Muscle layer of duodenum (tissue), 2 donors: ENCODE results near the gene GLIS1.

ENCODE experiments used
- H3K27ac ChIP-seq: one replicate; pipeline ENCODE4 v1.7.0; 2013; ENCODE audit warnings: mild to moderate bottlenecking, low read length
- H3K27me3 ChIP-seq: one replicate; pipeline ENCODE4 v1.7.0; 2013; ENCODE audit warnings: low read depth, mild to moderate bottlenecking, control low read depth, low read length
- H3K36me3 ChIP-seq, 2 donors: one replicate each; pipeline ENCODE4 v1.7.0; 2013; ENCODE audit warnings: low read length in 2 of 2, control low read depth in 1 of 2, mild to moderate bottlenecking in 1 of 2; ENCODE audit not compliant: insufficient read depth in 2 of 2, control insufficient read depth in 1 of 2
- H3K4me1 ChIP-seq, 2 donors: one replicate each; pipeline ENCODE4 v1.7.0; 2013; ENCODE audit warnings: low read length in 2 of 2, mild to moderate bottlenecking in 2 of 2, control low read depth in 1 of 2, moderate library complexity in 1 of 2; ENCODE audit not compliant: insufficient read depth in 2 of 2, control insufficient read depth in 1 of 2
- H3K4me3 ChIP-seq, 2 donors: one replicate each; pipeline ENCODE4 v1.7.0; 2013; ENCODE audit warnings: low read length in 2 of 2, low read depth in 1 of 2, mild to moderate bottlenecking in 1 of 2
- H3K9me3 ChIP-seq, 2 donors: one replicate each; pipeline ENCODE4 v1.7.0; 2013; ENCODE audit warnings: low read length in 2 of 2, control low read depth in 1 of 2, mild to moderate bottlenecking in 1 of 2; ENCODE audit not compliant: control insufficient read depth in 1 of 2
- donor health status: healthy.

Gene GLIS1

GRCh38 chr1:53657891-53658396, 81.0 kb downstream of the GLIS1 start:
- Histone ChIP-seq H3K4me1 (no peaks in the 10 kb centered on the region), H3K9me3 (no peaks in the 10 kb centered on the region), H3K27ac (no peak overlapping the region), H3K36me3 (no peaks in the 10 kb centered on the region), H3K4me3 (no peak overlapping the region), H3K27me3 (no peaks in the 10 kb centered on the region)

GRCh38 chr1:53657531-53657805, 81.5 kb downstream of the GLIS1 start:
- no peak overlapping the region for H3K27ac ChIP-seq
- H3K36me3 ChIP-seq = no peaks in the 10 kb centered on the region
- no peak overlapping the region for H3K4me3 ChIP-seq
- no peaks in the 10 kb centered on the region for H3K9me3 ChIP-seq
- H3K27me3 ChIP-seq = no peaks in the 10 kb centered on the region
- no peaks in the 10 kb centered on the region for H3K4me1 ChIP-seq

- no peaks in the 10 kb centered on the region for H3K27me3 ChIP-seq
- no peaks in the 10 kb centered on the region for H3K36me3 ChIP-seq
- no peak overlapping the region for H3K27ac ChIP-seq
- H3K4me3 ChIP-seq = no peak overlapping the region
- no peaks in the 10 kb centered on the region for H3K4me1 ChIP-seq
- no peaks in the 10 kb centered on the region for H3K9me3 ChIP-seq
These were observed 82.0 kb downstream of the GLIS1 start for GRCh38 chr1:53656747-53657530.

GRCh38 chr1:53655931-53656746, 82.8 kb downstream of the GLIS1 start:
- Histone ChIP-seq H3K36me3 (no peaks in the 10 kb centered on the region), H3K27me3 (no peaks in the 10 kb centered on the region), H3K9me3 (no peaks in the 10 kb centered on the region), H3K27ac (no peak overlapping the region), H3K4me1 (no peaks in the 10 kb centered on the region), H3K4me3 (no peak overlapping the region)

GRCh38 chr1:53654216-53655210, 84.5 kb downstream of the GLIS1 start:
- H3K4me1 ChIP-seq = no peaks in the 10 kb centered on the region
- no peaks in the 10 kb centered on the region for H3K9me3 ChIP-seq
- H3K36me3 ChIP-seq = no peaks in the 10 kb centered on the region
- H3K27me3 ChIP-seq = no peaks in the 10 kb centered on the region
- no peak overlapping the region for H3K4me3 ChIP-seq
- H3K27ac ChIP-seq = no peak overlapping the region

GRCh38 chr1:53653631-53654030, 85.3 kb downstream of the GLIS1 start:
- Histone ChIP-seq H3K9me3 (no peaks in the 10 kb centered on the region), H3K27me3 (no peaks in the 10 kb centered on the region), H3K27ac (no peak overlapping the region), H3K4me3 (no peak overlapping the region), H3K36me3 (no peaks in the 10 kb centered on the region), H3K4me1 (no peaks in the 10 kb centered on the region)

GRCh38 chr1:53653200-53653575, 85.8 kb downstream of the GLIS1 start:
- Histone ChIP-seq H3K4me1 (no peaks in the 10 kb centered on the region), H3K27me3 (no peaks in the 10 kb centered on the region), H3K27ac (no peak overlapping the region), H3K4me3 (no peak overlapping the region), H3K9me3 (no peaks in the 10 kb centered on the region), H3K36me3 (no peaks in the 10 kb centered on the region)

- H3K27me3 ChIP-seq = no peaks in the 10 kb centered on the region
- H3K36me3 ChIP-seq = no peaks in the 10 kb centered on the region
- H3K27ac ChIP-seq = no peak overlapping the region
- H3K9me3 ChIP-seq = no peaks in the 10 kb centered on the region
- H3K4me1 ChIP-seq = no peaks in the 10 kb centered on the region
- H3K4me3 ChIP-seq = no peak overlapping the region
These were observed 86.3 kb downstream of the GLIS1 start for GRCh38 chr1:53652441-53653199.

- Histone ChIP-seq H3K27ac (no peak overlapping the region), H3K4me1 (no peaks in the 10 kb centered on the region), H3K4me3 (no peak overlapping the region), H3K27me3 (no peaks in the 10 kb centered on the region), H3K36me3 (no peaks in the 10 kb centered on the region), H3K9me3 (no peaks in the 10 kb centered on the region)
These were observed 87.6 kb downstream of the GLIS1 start for GRCh38 chr1:53651356-53651755.

- Histone ChIP-seq H3K4me3 (no peak overlapping the region), H3K36me3 (no peaks in the 10 kb centered on the region), H3K27ac (no peak overlapping the region), H3K27me3 (no peaks in the 10 kb centered on the region), H3K4me1 (no peaks in the 10 kb centered on the region), H3K9me3 (no peaks in the 10 kb centered on the region)
These were observed 90.4 kb downstream of the GLIS1 start for GRCh38 chr1:53648516-53648915.
